ENCODE results near the gene USP6NL. TPM values are rescaled to one million over a fixed set of nuclear protein-coding genes. Genes with fewer than 3 reads are reported as not detected.
A peak's percentile ranks its signal among the peaks of the same experiment; 100 is the strongest.
"Not testable (repeated sequence)": the region's sequence is repeated elsewhere in the genome, so short reads cannot be mapped to it uniquely, and the experiment has no call there.

The USP6NL gene
- total RNA-seq, 1 donor, result 14.7 TPM

- peaks cover 15% of the 10 kb centered on the region for H3K4me1 ChIP-seq (ENCODE audit: insufficient read depth, low read length)
- no peaks in the 10 kb centered on the region for H3K27me3 ChIP-seq (ENCODE audit: insufficient read depth, low read length)
- no peaks in the 10 kb centered on the region for H3K9me3 ChIP-seq (ENCODE audit: low read depth, low read length)
- no peak overlapping the region for H3K4me3 ChIP-seq (ENCODE audit: low read length)
Measured at GRCh38 chr10:11631890-11632587, 20.6 kb upstream of the USP6NL start.

GRCh38 chr10:11631291-11631690 is 19.8 kb upstream of the USP6NL start:
- no peaks in the 10 kb centered on the region for H3K27me3 ChIP-seq (ENCODE audit: insufficient read depth, low read length)
- no peaks in the 10 kb centered on the region for H3K9me3 ChIP-seq (ENCODE audit: low read depth, low read length)
- peaks cover 10% of the 10 kb centered on the region for H3K4me1 ChIP-seq (ENCODE audit: insufficient read depth, low read length)

GRCh38 chr10:11629731-11630130 is 18.3 kb upstream of the USP6NL start:
- Histone ChIP-seq H3K4me3 (ENCODE audit: low read length) (no peak overlapping the region), H3K27me3 (ENCODE audit: insufficient read depth, low read length) (no peaks in the 10 kb centered on the region), H3K4me1 (ENCODE audit: insufficient read depth, low read length) (peaks cover 26% of the 10 kb centered on the region), H3K9me3 (ENCODE audit: low read depth, low read length) (no peaks in the 10 kb centered on the region)

More at GRCh38 chr10:11631291-11631690, 19.8 kb upstream of the USP6NL start:
- no peak overlapping the region for H3K4me3 ChIP-seq (ENCODE audit: low read length)

- not testable (repeated sequence) for H3K9me3 ChIP-seq (ENCODE audit: low read depth, low read length); H3K27me3 ChIP-seq (ENCODE audit: insufficient read depth, low read length); H3K4me3 ChIP-seq (ENCODE audit: low read length)
- peaks cover 32% of the 10 kb centered on the region for H3K4me1 ChIP-seq (ENCODE audit: insufficient read depth, low read length)
Measured at GRCh38 chr10:11627941-11628340, 16.5 kb upstream of the USP6NL start.

- H3K4me1 ChIP-seq (ENCODE audit: insufficient read depth, low read length), result peaks cover 23% of the 10 kb centered on the region
- H3K9me3 ChIP-seq (ENCODE audit: low read depth, low read length), result no peaks in the 10 kb centered on the region
- no peaks in the 10 kb centered on the region for H3K27me3 ChIP-seq (ENCODE audit: insufficient read depth, low read length)
- no peak overlapping the region for H3K4me3 ChIP-seq (ENCODE audit: low read length)
Measured at GRCh38 chr10:11626071-11626470, 14.6 kb upstream of the USP6NL start.

- peaks cover 23% of the 10 kb centered on the region for H3K4me1 ChIP-seq (ENCODE audit: insufficient read depth, low read length)
- H3K4me3 ChIP-seq (ENCODE audit: low read length), result no peak overlapping the region
- H3K9me3 ChIP-seq (ENCODE audit: low read depth, low read length), result no peaks in the 10 kb centered on the region
- no peaks in the 10 kb centered on the region for H3K27me3 ChIP-seq (ENCODE audit: insufficient read depth, low read length)
Measured at GRCh38 chr10:11625019-11625735, 13.7 kb upstream of the USP6NL start.

- Histone ChIP-seq H3K9me3 (ENCODE audit: low read depth, low read length) (peaks cover 5% of the 10 kb centered on the region), H3K4me1 (ENCODE audit: insufficient read depth, low read length) (peaks cover 4% of the 10 kb centered on the region), H3K27me3 (ENCODE audit: insufficient read depth, low read length) (no peaks in the 10 kb centered on the region), H3K4me3 (ENCODE audit: low read length) (no peak overlapping the region)
Measured at GRCh38 chr10:11617233-11617632, 5.8 kb upstream of the USP6NL start.

GRCh38 chr10:11616021-11616420 is 4.6 kb upstream of the USP6NL start:
- Histone ChIP-seq H3K9me3 (ENCODE audit: low read depth, low read length) (peaks cover 5% of the 10 kb centered on the region), H3K4me3 (ENCODE audit: low read length) (no peak overlapping the region), H3K27me3 (ENCODE audit: insufficient read depth, low read length) (no peaks in the 10 kb centered on the region), H3K4me1 (ENCODE audit: insufficient read depth, low read length) (peaks cover 10% of the 10 kb centered on the region)

GRCh38 chr10:11615396-11615795 is 3.9 kb upstream of the USP6NL start:
- H3K4me3 ChIP-seq (ENCODE audit: low read length), result no peak overlapping the region
- no peaks in the 10 kb centered on the region for H3K27me3 ChIP-seq (ENCODE audit: insufficient read depth, low read length)
- H3K9me3 ChIP-seq (ENCODE audit: low read depth, low read length), result peaks cover 5% of the 10 kb centered on the region
- peaks cover 15% of the 10 kb centered on the region for H3K4me1 ChIP-seq (ENCODE audit: insufficient read depth, low read length)

- H3K4me1 ChIP-seq (ENCODE audit: insufficient read depth, low read length), result peaks cover 37% of the 10 kb centered on the region
- H3K9me3 ChIP-seq (ENCODE audit: low read depth, low read length), result peaks cover 5% of the 10 kb centered on the region
- H3K4me3 ChIP-seq (ENCODE audit: low read length), result peak overlapping the region; percentile 73
- H3K27me3 ChIP-seq (ENCODE audit: insufficient read depth, low read length), result no peaks in the 10 kb centered on the region
Measured at GRCh38 chr10:11612021-11613001, 861 bp upstream of the USP6NL start.

GRCh38 chr10:11610826-11611247 is 613 bp downstream of the USP6NL start:
- Histone ChIP-seq H3K4me3 (ENCODE audit: low read length) (peak overlapping the region; percentile 73), H3K27me3 (ENCODE audit: insufficient read depth, low read length) (no peaks in the 10 kb centered on the region), H3K9me3 (ENCODE audit: low read depth, low read length) (no peaks in the 10 kb centered on the region), H3K4me1 (ENCODE audit: insufficient read depth, low read length) (peaks cover 40% of the 10 kb centered on the region)

- no peaks in the 10 kb centered on the region for H3K9me3 ChIP-seq (ENCODE audit: low read depth, low read length)
- H3K4me1 ChIP-seq (ENCODE audit: insufficient read depth, low read length), result peaks cover 44% of the 10 kb centered on the region
- H3K27me3 ChIP-seq (ENCODE audit: insufficient read depth, low read length), result no peaks in the 10 kb centered on the region
- H3K4me3 ChIP-seq (ENCODE audit: low read length), result peak overlapping the region; percentile 73
Measured at GRCh38 chr10:11610166-11610825, 1.2 kb downstream of the USP6NL start.

- Histone ChIP-seq H3K4me1 (ENCODE audit: insufficient read depth, low read length) (peaks cover 48% of the 10 kb centered on the region), H3K4me3 (ENCODE audit: low read length) (no peak overlapping the region), H3K27me3 (ENCODE audit: insufficient read depth, low read length) (no peaks in the 10 kb centered on the region), H3K9me3 (ENCODE audit: low read depth, low read length) (no peaks in the 10 kb centered on the region)
Measured at GRCh38 chr10:11609492-11610093, 1.9 kb downstream of the USP6NL start.

GRCh38 chr10:11609052-11609451 is 2.4 kb downstream of the USP6NL start:
- Histone ChIP-seq H3K4me3 (ENCODE audit: low read length) (no peak overlapping the region), H3K9me3 (ENCODE audit: low read depth, low read length) (no peaks in the 10 kb centered on the region), H3K4me1 (ENCODE audit: insufficient read depth, low read length) (peaks cover 48% of the 10 kb centered on the region), H3K27me3 (ENCODE audit: insufficient read depth, low read length) (no peaks in the 10 kb centered on the region)
